Stimulated activated CD4-positive, alpha-beta T cell treated with anti-CD3 and anti-CD28 coated beads, Interleukin-12 subunit alpha, Interleukin-12 subunit beta, amount 100 ng/mL, for 4 hours (primary cell): ENCODE results near the gene CASD1.

Experiments
- DNase-seq: peaks from one replicate; pipeline ENCODE4 v3.0.0-alpha.2; 2020

The CASD1 gene

GRCh38 chr7:94590526-94591162, 81.0 kb downstream of the CASD1 start:
- DNase-seq = no peak

GRCh38 chr7:94591176-94591575, 81.6 kb downstream of the CASD1 start:
- DNase-seq = no peak

DNA sequence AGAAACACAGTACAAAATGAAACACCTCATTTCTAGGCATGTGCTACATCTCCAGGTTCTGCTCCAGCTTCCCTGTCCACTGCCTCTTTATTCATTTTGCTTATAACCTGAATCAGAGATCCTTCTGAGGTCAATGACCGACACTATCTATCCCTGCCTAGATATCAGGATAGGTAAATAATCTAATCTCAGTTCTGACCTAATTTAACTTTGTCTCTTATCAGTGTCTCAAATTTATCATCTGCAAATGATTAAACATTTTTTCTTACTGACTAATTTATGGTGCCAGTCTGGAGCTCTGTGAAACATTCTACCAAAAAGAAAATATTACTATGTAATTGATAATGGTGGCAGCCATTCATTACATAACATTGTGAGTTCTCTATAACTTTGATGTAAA, 85.3 kb downstream of the CASD1 start:
- DNase-seq = no peak

DNA sequence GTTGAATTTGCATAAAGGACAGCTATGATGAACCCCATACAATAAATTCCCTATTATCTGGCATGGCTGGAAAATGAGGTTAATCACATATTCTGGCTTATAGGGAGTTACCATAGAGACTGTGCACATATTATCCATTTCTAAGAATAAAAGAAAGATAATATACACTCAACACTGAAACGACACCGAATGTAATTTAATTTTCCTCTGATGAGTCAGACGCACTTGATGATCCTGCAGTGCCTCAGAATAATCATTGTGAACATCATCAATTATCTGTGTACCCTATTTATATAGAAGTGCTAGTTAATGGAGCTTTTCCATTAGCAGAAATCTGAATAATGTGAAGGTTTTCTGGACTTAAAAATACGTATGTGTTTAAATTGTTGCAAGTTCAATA, 86.1 kb downstream of the CASD1 start:
- DNase-seq = no peak

- DNase-seq = no peak
Measured at GRCh38 chr7:94600267-94600666, 90.7 kb downstream of the CASD1 start.

GRCh38 chr7:94602181-94602580, 92.6 kb downstream of the CASD1 start:
- DNase-seq = no peak

GRCh38 chr7:94605031-94605430, 95.4 kb downstream of the CASD1 start:
- no peak for DNase-seq
